ENCODE data around the gene PKNOX2. TPM values are rescaled to one million over a fixed set of nuclear protein-coding genes. Genes with fewer than 3 reads are reported as not detected.

PKNOX2 gene
- total and polyA plus RNA-seq, 10 donors, result 0.80 to 8.9 (median 3.5) TPM

- peak; percentile 51 for DNase-seq
- whole genome bisulfite sequencing, 5 donors, result 64 to 72% (median 67%) methylated on average over 17 of the region's 17 CpGs
Observed at GRCh38 chr11:125338886-125339811, 174.6 kb downstream of the PKNOX2 start.

DNA sequence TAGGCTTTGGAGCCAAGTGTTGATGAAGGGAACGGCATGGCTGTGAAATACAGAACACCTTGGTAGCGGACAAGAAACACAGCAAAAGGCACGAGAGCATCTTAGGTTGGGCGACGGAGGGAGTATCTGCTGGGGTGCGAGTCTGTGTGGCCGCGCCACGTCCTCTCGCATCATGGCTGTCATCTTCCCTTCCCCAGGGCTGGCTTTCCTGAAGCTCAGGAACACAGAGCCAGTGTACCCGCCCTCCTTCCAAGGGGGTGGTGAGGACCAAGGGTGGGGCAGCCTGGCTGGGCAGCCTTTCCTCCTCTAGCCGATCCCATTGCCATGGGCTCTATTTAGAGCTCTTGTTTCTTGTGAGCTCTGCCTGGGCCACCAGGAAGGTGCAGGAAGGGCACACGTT is 177.1 kb downstream of the PKNOX2 start:
- no peaks in the 10 kb centered on the region for H3K9me3 ChIP-seq
- peaks cover 0 to 15% (median 1%) of the 10 kb centered on the region in 6 donors for H3K4me1 ChIP-seq
- H3K27ac ChIP-seq, result no peak overlapping the region
- WGBS, 5 donors, result 83 to 89% (median 86%) methylated on average over 13 of the region's 13 CpGs
- H3K36me3 ChIP-seq, result no peaks in the 10 kb centered on the region
- peak; percentile 56 for DNase-seq
- peaks cover 0 to 42% (median 0%) of the 10 kb centered on the region in 7 donors for H3K27me3 ChIP-seq (replicated peaks in 1 of 7)
- intact Hi-C loops (cut with DNase I; ENCODE audit: low total_unique reads), result loop anchor here (10.0 kb wide), 1 partner anchor 247 kb away; no protein-coding TSS in a partner anchor
- TF ChIP-seq POLR2A (IDR thresholded peaks at IDR 0.05) (no peak), POLR2AphosphoS5 (IDR thresholded peaks at IDR 0.05) (no peak)
- TF ChIP-seq, protein P1, sequence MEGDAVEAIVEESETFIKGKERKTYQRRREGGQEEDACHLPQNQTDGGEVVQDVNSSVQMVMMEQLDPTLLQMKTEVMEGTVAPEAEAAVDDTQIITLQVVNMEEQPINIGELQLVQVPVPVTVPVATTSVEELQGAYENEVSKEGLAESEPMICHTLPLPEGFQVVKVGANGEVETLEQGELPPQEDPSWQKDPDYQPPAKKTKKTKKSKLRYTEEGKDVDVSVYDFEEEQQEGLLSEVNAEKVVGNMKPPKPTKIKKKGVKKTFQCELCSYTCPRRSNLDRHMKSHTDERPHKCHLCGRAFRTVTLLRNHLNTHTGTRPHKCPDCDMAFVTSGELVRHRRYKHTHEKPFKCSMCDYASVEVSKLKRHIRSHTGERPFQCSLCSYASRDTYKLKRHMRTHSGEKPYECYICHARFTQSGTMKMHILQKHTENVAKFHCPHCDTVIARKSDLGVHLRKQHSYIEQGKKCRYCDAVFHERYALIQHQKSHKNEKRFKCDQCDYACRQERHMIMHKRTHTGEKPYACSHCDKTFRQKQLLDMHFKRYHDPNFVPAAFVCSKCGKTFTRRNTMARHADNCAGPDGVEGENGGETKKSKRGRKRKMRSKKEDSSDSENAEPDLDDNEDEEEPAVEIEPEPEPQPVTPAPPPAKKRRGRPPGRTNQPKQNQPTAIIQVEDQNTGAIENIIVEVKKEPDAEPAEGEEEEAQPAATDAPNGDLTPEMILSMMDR (IDR thresholded peaks at IDR 0.05 in 8 of 11, conservative IDR thresholded peaks at IDR 0.05 in 3 of 11), result no peak
- H3K4me3 ChIP-seq, result no peak overlapping the region

More at GRCh38 chr11:125338886-125339811, 174.6 kb downstream of the PKNOX2 start:
- Histone ChIP-seq H3K4me1 (no peaks in the 10 kb centered on the region), H3K9me3 (no peaks in the 10 kb centered on the region), H3K27ac (peak overlapping the region in 5 of 8 donors; percentile 22 to 45 (median 37)), H3K27me3 (replicated peaks in 1 of 7) (peaks cover 0 to 22% (median 0%) of the 10 kb centered on the region in 7 donors), H3K36me3 (no peaks in the 10 kb centered on the region), H3K4me3 (no peak overlapping the region)
- TF ChIP-seq POLR2A (IDR thresholded peaks at IDR 0.05) (no peak), POLR2AphosphoS5 (IDR thresholded peaks at IDR 0.05) (peak in 1 of 3 donors; percentile 9)
- intact Hi-C loops (cut with DNase I; ENCODE audit: low total_unique reads), result no loop called here

DNA sequence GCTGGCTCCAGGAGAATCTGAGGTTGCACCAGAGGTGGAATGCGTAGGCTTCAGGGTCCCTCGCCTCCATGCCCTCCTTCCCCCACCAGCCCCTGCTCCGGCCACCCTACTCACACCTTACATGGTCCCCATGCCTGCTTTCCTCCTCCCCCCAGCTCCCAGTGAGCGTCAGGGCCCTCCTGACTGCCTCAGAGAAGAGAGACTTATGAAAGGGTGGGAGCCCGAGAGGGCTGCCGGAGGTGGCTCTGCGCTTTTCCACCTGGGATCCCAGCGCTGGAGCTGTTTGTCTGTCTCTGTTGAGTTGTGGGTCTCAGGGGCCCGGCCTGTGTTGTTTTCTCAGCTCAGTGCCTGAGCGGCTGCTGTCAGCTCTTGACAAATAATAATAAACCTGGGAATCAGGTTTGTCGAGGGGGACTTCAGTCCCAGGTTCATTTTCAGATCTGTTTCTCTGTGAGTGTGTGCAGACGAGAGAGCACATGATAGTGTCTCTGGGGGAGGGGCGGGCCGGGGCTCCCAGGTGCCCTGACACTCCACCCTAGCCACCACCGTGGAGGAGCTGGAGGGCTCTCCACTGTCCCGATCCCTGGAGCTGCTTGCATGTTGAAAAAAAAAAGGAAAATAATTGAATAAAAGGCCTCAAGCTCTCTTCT is 177.9 kb downstream of the PKNOX2 start:
- Histone ChIP-seq H3K27me3 (replicated peaks in 1 of 7) (peaks cover 0 to 49% (median 0%) of the 10 kb centered on the region in 7 donors), H3K4me1 (peaks cover 0 to 20% (median 1%) of the 10 kb centered on the region in 6 donors), H3K36me3 (no peaks in the 10 kb centered on the region), H3K4me3 (no peak overlapping the region), H3K9me3 (no peaks in the 10 kb centered on the region), H3K27ac (no peak overlapping the region)
- no peak for TF ChIP-seq POLR2A (IDR thresholded peaks at IDR 0.05)
- TF ChIP-seq, protein P1 (IDR thresholded peaks at IDR 0.05 in 8 of 11, conservative IDR thresholded peaks at IDR 0.05 in 3 of 11), result no peak
- TF ChIP-seq POLR2AphosphoS5 (IDR thresholded peaks at IDR 0.05), result no peak
- intact Hi-C loops (cut with DNase I; ENCODE audit: low total_unique reads), result loop anchor here (10.0 kb wide), 1 partner anchor 248 kb away; no protein-coding TSS in a partner anchor
- WGBS, 5 donors, result 79 to 89% (median 84%) methylated on average over 15 to 16 of the region's 16 CpGs
- DNase-seq, result peak; percentile 54

- DNase-seq, result peak; percentile 38
- Histone ChIP-seq H3K36me3 (no peaks in the 10 kb centered on the region), H3K27ac (no peak overlapping the region), H3K9me3 (no peaks in the 10 kb centered on the region), H3K4me3 (no peak overlapping the region), H3K27me3 (replicated peaks in 1 of 7) (peaks cover 0 to 50% (median 0%) of the 10 kb centered on the region in 7 donors), H3K4me1 (peaks cover 0 to 20% (median 1%) of the 10 kb centered on the region in 6 donors)
- TF ChIP-seq POLR2A (IDR thresholded peaks at IDR 0.05) (no peak), POLR2AphosphoS5 (IDR thresholded peaks at IDR 0.05) (no peak)
- TF ChIP-seq, protein P1 (IDR thresholded peaks at IDR 0.05 in 8 of 11, conservative IDR thresholded peaks at IDR 0.05 in 3 of 11), result no peak
- intact Hi-C loops (cut with DNase I; ENCODE audit: low total_unique reads), result loop anchor here (10.0 kb wide), 1 partner anchor 248 kb away; no protein-coding TSS in a partner anchor
- WGBS, 5 donors, result 86 to 89% (median 87%) methylated on average over 7 of the region's 7 CpGs
Observed at GRCh38 chr11:125343086-125343717, 178.7 kb downstream of the PKNOX2 start.
